GM12878 (cell line): Measurements from ENCODE around the gene IL5. TPM values are rescaled to one million over a fixed set of nuclear protein-coding genes. Genes with fewer than 3 reads are reported as not detected.

ENCODE experiments used
- ATF7 ChIP-seq: fragments of 450-650 bp; IDR thresholded peaks from 2 replicates; pipeline ENCODE4 v1.6.1; 2016; ENCODE audit warnings: low read depth, mild to moderate bottlenecking
- BRCA1 ChIP-seq: IDR thresholded peaks from 2 replicates; pipeline ENCODE4 v1.6.1; 2011; ENCODE audit warnings: low read depth, low read length, improper control_type of control experiment
- CBFB ChIP-seq: IDR thresholded peaks from 2 replicates; pipeline ENCODE4 v1.6.1; 2016; ENCODE audit warnings: antibody characterized with exemption, low read depth
- CEBPB ChIP-seq, 2 experiments: fragments of 150-350 bp in 1 of 2; IDR thresholded peaks; 2 replicates each; pipeline ENCODE4 v1.6.1; 2012 to 2014; ENCODE audit warnings: low read depth in 2 of 2, low read length in 2 of 2, borderline replicate concordance in 1 of 2, inconsistent platforms in 1 of 2
- CHD2 ChIP-seq: IDR thresholded peaks from 2 replicates; pipeline ENCODE4 v1.6.1; 2011; ENCODE audit warnings: low read depth, low read length, improper control_type of control experiment, borderline replicate concordance
- CREB1 ChIP-seq: IDR thresholded peaks from 2 replicates; pipeline ENCODE4 v1.6.1; 2012; ENCODE audit warnings: low read depth, mild to moderate bottlenecking, inconsistent platforms
- CREM ChIP-seq: IDR thresholded peaks from 2 replicates; pipeline ENCODE4 v1.6.1; 2014; ENCODE audit warnings: antibody characterized with exemption, low read depth
- CUX1 ChIP-seq: IDR thresholded peaks from 2 replicates; pipeline ENCODE4 v1.6.1; 2012; ENCODE audit warnings: improper control_type of control experiment, low read depth, low read length; ENCODE audit not compliant: insufficient replicate concordance
- GABPA ChIP-seq: IDR thresholded peaks from 2 replicates; pipeline ENCODE4 v1.6.1; 2014; ENCODE audit warnings: antibody characterized with exemption, low read depth, mild to moderate bottlenecking, inconsistent platforms
- IKZF1 ChIP-seq: fragments of 450-650 bp; conservative IDR thresholded peaks from 2 replicates; pipeline ENCODE4 v1.6.1; 2017; ENCODE audit warnings: antibody characterized with exemption, mild to moderate bottlenecking
- IKZF2 ChIP-seq, 2 experiments: fragments of 450-650 bp; IDR thresholded peaks; 2 replicates each; pipeline ENCODE4 v1.6.1; 2017; ENCODE audit warnings: mild to moderate bottlenecking in 2 of 2, moderate library complexity in 2 of 2
- MEF2A ChIP-seq: IDR thresholded peaks from 2 replicates; pipeline ENCODE4 v1.6.1; 2011; ENCODE audit warnings: low read depth, mild to moderate bottlenecking, low read length, moderate library complexity; ENCODE audit not compliant: insufficient read depth
- MTA3 ChIP-seq: IDR thresholded peaks from 2 replicates; pipeline ENCODE4 v1.6.1; 2012; ENCODE audit warnings: low read length, inconsistent platforms, borderline replicate concordance
- NFYB ChIP-seq: IDR thresholded peaks from 2 replicates; pipeline ENCODE4 v1.6.1; 2011; ENCODE audit warnings: low read depth, mild to moderate bottlenecking, low read length, improper control_type of control experiment, moderate library complexity; ENCODE audit not compliant: insufficient read depth
- NKRF ChIP-seq: fragments of 450-650 bp; conservative IDR thresholded peaks from 2 replicates; pipeline ENCODE4 v1.6.1; 2017; ENCODE audit warnings: mild to moderate bottlenecking, moderate library complexity
- PAX5 ChIP-seq: IDR thresholded peaks from 2 replicates; pipeline ENCODE4 v1.6.1; 2011; ENCODE audit warnings: low read depth, low read length, borderline replicate concordance
- SIX5 ChIP-seq: IDR thresholded peaks from 2 replicates; pipeline ENCODE4 v1.6.1; 2011; ENCODE audit warnings: mild to moderate bottlenecking, low read depth, low read length, moderate library complexity; ENCODE audit not compliant: severe bottlenecking
- SMAD1 ChIP-seq: fragments of 450-650 bp; IDR thresholded peaks from 2 replicates; pipeline ENCODE4 v1.6.1; 2018; ENCODE audit warnings: mild to moderate bottlenecking, low read depth; ENCODE audit not compliant: partially characterized antibody
- SP1 ChIP-seq: IDR thresholded peaks from one replicate; pipeline ENCODE4 v1.6.1; 2011; ENCODE audit warnings: low read depth, low read length
- STAT1 ChIP-seq: fragments of 450-650 bp; conservative IDR thresholded peaks from 2 replicates; pipeline ENCODE4 v1.6.1; 2014; ENCODE audit warnings: antibody characterized with exemption, mild to moderate bottlenecking
- TCF7 ChIP-seq: IDR thresholded peaks from 2 replicates; pipeline ENCODE4 v1.6.1; 2014; ENCODE audit warnings: antibody characterized with exemption, borderline replicate concordance
- ZNF24 ChIP-seq: fragments of 450-650 bp; IDR thresholded peaks from 2 replicates; pipeline ENCODE4 v1.6.1; 2017; ENCODE audit warnings: antibody characterized with exemption, mild to moderate bottlenecking
- polyA plus RNA-seq, 11 experiments: library from polyadenylated mRNA; depleted of rRNA in 4 of 11; unstranded in 6 of 11; stranded (reverse) in 5 of 11; fragments of >200 nt; fragmentation: Nextera tagmentation in 4 of 11; fragmentation: Illumina TruSeq in 1 of 11; extraction: Ambion mirVana in 4 of 11; extraction: Trizol in 1 of 11; gene quantifications; 1 replicate in 1 of 11; 2 replicates in 10 of 11; pipeline versions ENCODE4 v1.2.1 to v1.2.3, GENCODE V29; 2011 to 2016; ENCODE audit warnings: inconsistent platforms in 2 of 11, missing spikeins in 2 of 11, low read depth in 1 of 11
- total RNA-seq, 4 experiments: library from RNA; depleted of rRNA in 3 of 4; stranded (reverse); fragments of >200 nt in 3 of 4; fragmentation: Illumina TruSeq in 1 of 4; extraction: Trizol in 1 of 4; gene quantifications; 2 replicates each; pipeline versions ENCODE4 v1.2.1 to v1.2.3, GENCODE V29; 2013 to 2021
- TF ChIP-seq, protein P1 (sequence below): IDR thresholded peaks from 2 replicates; pipeline ENCODE4 v1.6.1; 2011; ENCODE audit warnings: borderline replicate concordance, low read depth, mild to moderate bottlenecking, moderate library complexity, low read length; ENCODE audit not compliant: insufficient read depth, poor library complexity, severe bottlenecking

IL5 gene
- total and polyA plus RNA-seq, 10 of the 15 experiments (the other 5 are each of a cell fraction or from before 2014, with no cell fraction given): not detected

DNA sequence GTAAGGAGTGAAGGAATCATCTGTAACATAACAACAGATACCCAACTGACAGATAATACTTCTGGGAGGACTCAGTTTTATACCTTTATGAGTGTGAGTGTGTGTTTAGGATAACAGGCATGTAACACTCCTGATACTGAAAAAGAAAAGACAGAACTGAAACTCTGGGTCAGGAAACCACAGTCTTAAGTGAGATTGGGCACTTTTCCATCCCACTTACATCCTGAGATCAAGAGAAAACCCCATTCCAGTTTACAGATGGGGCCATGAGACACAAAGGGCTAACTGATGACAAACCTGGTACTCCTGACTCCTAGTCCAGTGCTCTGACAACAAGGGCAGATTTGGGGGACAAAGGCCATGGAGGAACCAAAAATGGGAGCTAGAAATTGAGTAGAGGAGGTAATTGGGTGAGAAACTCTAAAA, 18.0 kb downstream of the IL5 start (continued):
- TF ChIP-seq CUX1 (no peak), TCF7 (peak; percentile 86), PAX5 (peak; percentile 75; the same call in 1 of the 2 replicates), GABPA (peak; percentile 28; the same call in 1 of the 2 replicates), MTA3 (peak; percentile 94), CHD2 (peak; percentile 68; the same call in 1 of the 2 replicates), SIX5 (no peak), NKRF (peak; percentile 89), STAT1 (0 out of 2 replicates have a peak, but pooled peaks have one; percentile 13), NFYB (no peak), SP1 (peak; percentile 64), CREM (peak; percentile 86), SMAD1 (peak; percentile 82), ATF7 (peak; percentile 79), IKZF1 (peak; percentile 98), CREB1 (peak; percentile 64; the same call in 1 of the 2 replicates), IKZF2 (IDR thresholded peaks at IDR 0.05) (peak; percentile 100), MEF2A (peak; percentile 95), ZNF24 (peak; percentile 63), CBFB (peak; percentile 94), BRCA1 (no peak), CEBPB (IDR thresholded peaks at IDR 0.05; ENCODE audit: borderline replicate concordance in 1 of 2, low read depth in 2 of 2, low read length in 2 of 2) (peak in 1 of 2 experiments; percentile 76; a peak in 1 of 4 replicates)
- TF ChIP-seq, protein P1, sequence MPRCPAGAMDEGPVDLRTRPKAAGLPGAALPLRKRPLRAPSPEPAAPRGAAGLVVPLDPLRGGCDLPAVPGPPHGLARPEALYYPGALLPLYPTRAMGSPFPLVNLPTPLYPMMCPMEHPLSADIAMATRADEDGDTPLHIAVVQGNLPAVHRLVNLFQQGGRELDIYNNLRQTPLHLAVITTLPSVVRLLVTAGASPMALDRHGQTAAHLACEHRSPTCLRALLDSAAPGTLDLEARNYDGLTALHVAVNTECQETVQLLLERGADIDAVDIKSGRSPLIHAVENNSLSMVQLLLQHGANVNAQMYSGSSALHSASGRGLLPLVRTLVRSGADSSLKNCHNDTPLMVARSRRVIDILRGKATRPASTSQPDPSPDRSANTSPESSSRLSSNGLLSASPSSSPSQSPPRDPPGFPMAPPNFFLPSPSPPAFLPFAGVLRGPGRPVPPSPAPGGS: peak; percentile 71
